Left ventricle myocardium inferior (tissue), 1 donor: ENCODE data around the gene DDR1. TPM values are rescaled to one million over a fixed set of nuclear protein-coding genes. Genes with fewer than 3 reads are reported as not detected.
A peak's percentile ranks its signal among the peaks of the same experiment; 100 is the strongest.
"Not testable (repeated sequence)": the region's sequence is repeated elsewhere in the genome, so short reads cannot be mapped to it uniquely, and the experiment has no call there.

Experiments used
- DNase-seq: peaks from one replicate; pipeline ENCODE4 v3.0.0-alpha.2; 2020
- H3K27ac ChIP-seq: fragments of 200-600 bp; replicated peaks from 2 replicates; pipeline ENCODE4 v1.8.0; 2021
- H3K27me3 ChIP-seq: fragments of 200-600 bp; 2 replicates; pipeline ENCODE4 v1.8.0; 2021; ENCODE audit warnings: low read depth
- H3K36me3 ChIP-seq: fragments of 200-600 bp; 2 replicates; pipeline ENCODE4 v1.8.0; 2021
- H3K4me1 ChIP-seq: fragments of 200-600 bp; 2 replicates; pipeline ENCODE4 v1.8.0; 2021
- H3K4me3 ChIP-seq: fragments of 200-600 bp; 2 replicates; pipeline ENCODE4 v1.8.0; 2021; ENCODE audit warnings: mild to moderate bottlenecking, moderate library complexity
- H3K9me3 ChIP-seq: fragments of 200-600 bp; replicated peaks from 2 replicates; pipeline ENCODE4 v1.8.0; 2021
- intact Hi-C: fragments of 100-400 bp; cut with micrococcal nuclease; formaldehyde crosslinking; loops from one replicate; pipeline ENCODE4 v1.11.0; 2022
- total RNA-seq: library from RNA; stranded (reverse); fragmentation: NEBNext Ultra II Directional; extraction: Animal tissue kit (Norgen Biotek cat#: 25700); gene quantifications from one replicate; pipeline ENCODE4 v1.2.1, GENCODE V29; 2021
- TF ChIP-seq, protein P1 (sequence below): fragments of 200-600 bp; IDR thresholded peaks from 2 replicates; pipeline ENCODE4 v1.8.0; 2021; ENCODE audit warnings: antibody characterized with exemption, mild to moderate bottlenecking, borderline replicate concordance
- donor health status: DM: no; HTN: yes; CAD: no; lungs with severe emphysema.

DDR1 gene
- total RNA-seq, 1 donor from 2014 or later = 28.2 TPM

DNA sequence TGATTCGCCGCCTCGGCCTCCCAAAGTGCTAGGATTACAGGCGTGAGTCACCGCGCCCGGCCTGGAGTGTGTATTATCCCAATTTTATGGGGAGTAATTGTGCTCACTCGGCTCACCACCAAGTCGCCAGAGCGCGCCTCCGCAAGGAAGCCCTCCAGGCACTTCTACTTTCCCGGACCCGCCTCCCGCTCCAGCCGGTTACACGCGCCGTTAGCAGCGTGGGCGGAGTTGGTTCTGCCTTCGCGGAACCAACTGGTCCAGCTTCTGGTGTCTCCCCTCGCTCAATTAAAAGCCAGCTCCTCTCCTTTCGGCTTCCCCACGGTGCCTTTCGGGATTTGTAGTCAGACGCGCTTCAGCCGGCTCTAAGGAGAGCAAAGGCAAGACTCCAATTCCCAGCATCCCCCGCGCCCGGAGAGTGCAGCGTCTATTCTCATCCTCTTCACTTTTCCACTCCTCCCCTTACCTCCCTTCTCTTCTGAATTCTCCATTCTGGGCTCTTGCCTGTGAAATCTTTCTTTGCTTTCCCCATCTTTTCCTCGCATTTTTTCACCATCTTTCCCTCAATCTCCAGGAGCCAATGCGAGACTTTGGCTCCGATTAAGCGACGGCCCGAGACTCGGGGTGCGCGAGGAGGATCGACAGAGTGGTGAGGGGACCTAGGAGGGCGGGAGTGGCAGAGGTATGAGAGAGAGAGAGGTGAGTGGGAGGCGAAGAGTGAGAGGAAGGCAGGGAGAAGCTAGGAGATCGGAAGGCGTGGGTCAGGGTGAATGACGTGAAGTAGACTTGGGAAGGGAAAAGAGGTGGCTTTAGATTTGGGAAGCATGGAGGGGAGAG lies 23.7 kb downstream of the DDR1 start, which contains the start of gene GTF2H4:
Gene GTF2H4 (plus strand): TSS at position 450 of the 834 bp plus-strand sequence.
- Histone ChIP-seq H3K4me3 (peak within 1 kb of the TSS; percentile 92), H3K36me3 (peaks cover 23% of the 10 kb centered on the region), H3K27ac (peak within 1 kb of the TSS; percentile 70), H3K9me3 (no peaks in the 10 kb centered on the region), H3K4me1 (peaks cover 16% of the 10 kb centered on the region), H3K27me3 (no peaks in the 10 kb centered on the region)
- intact Hi-C loops = no loop called here
- DNase-seq = peak; percentile 97
- TF ChIP-seq, protein P1, sequence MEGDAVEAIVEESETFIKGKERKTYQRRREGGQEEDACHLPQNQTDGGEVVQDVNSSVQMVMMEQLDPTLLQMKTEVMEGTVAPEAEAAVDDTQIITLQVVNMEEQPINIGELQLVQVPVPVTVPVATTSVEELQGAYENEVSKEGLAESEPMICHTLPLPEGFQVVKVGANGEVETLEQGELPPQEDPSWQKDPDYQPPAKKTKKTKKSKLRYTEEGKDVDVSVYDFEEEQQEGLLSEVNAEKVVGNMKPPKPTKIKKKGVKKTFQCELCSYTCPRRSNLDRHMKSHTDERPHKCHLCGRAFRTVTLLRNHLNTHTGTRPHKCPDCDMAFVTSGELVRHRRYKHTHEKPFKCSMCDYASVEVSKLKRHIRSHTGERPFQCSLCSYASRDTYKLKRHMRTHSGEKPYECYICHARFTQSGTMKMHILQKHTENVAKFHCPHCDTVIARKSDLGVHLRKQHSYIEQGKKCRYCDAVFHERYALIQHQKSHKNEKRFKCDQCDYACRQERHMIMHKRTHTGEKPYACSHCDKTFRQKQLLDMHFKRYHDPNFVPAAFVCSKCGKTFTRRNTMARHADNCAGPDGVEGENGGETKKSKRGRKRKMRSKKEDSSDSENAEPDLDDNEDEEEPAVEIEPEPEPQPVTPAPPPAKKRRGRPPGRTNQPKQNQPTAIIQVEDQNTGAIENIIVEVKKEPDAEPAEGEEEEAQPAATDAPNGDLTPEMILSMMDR = no peak

DNA sequence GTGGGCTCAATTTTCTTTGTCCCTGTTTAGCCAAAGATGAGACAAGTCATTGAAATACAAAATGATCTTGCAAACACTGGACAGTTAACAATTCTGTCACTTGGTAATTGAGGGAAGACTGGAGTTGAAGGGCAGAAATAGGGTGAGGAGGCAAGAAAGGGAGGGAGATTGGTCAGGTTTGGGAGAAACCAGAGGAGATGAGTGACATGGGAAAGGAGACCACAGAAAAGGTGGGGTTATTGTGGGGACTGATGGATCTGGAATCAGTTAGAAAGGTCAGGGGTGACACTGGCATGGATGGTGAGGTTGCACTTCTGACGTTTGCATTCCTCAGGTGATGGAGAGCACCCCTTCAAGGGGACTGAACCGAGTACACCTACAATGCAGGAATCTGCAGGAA lies 24.4 kb downstream of the DDR1 start:
- Histone ChIP-seq H3K27ac (no peak overlapping the region), H3K9me3 (no peaks in the 10 kb centered on the region), H3K4me3 (peak overlapping the region; percentile 92), H3K36me3 (peaks cover 23% of the 10 kb centered on the region), H3K4me1 (peaks cover 20% of the 10 kb centered on the region), H3K27me3 (no peaks in the 10 kb centered on the region)
- TF ChIP-seq, protein P1 = no peak
- DNase-seq = no peak
- intact Hi-C loops = no loop called here

DNA sequence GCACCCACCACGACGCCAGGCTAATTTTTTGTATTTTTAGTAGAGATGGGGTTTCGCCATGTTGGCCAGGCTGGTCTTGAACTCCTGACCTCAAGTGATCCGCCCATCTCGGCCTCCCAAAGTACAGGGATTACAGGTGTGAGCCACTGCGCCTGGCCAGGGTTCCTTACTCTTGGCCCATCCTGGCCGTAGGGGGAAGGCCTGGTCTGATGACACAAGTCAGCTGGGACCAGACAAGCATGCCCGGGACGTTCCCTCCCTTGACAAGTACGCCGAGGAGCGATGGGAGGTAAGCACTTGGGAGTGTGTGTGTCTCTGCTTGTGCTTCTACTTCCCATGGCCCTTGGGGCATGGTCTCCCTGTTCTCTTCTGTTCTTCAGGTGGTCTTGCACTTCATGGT lies 26.2 kb downstream of the DDR1 start:
- DNase-seq, H3K27ac ChIP-seq, H3K9me3 ChIP-seq, H3K27me3 ChIP-seq, H3K4me3 ChIP-seq, intact Hi-C loops: not testable (repeated sequence)
- H3K36me3 ChIP-seq = peaks cover 23% of the 10 kb centered on the region
- H3K4me1 ChIP-seq = peaks cover 35% of the 10 kb centered on the region

DNA sequence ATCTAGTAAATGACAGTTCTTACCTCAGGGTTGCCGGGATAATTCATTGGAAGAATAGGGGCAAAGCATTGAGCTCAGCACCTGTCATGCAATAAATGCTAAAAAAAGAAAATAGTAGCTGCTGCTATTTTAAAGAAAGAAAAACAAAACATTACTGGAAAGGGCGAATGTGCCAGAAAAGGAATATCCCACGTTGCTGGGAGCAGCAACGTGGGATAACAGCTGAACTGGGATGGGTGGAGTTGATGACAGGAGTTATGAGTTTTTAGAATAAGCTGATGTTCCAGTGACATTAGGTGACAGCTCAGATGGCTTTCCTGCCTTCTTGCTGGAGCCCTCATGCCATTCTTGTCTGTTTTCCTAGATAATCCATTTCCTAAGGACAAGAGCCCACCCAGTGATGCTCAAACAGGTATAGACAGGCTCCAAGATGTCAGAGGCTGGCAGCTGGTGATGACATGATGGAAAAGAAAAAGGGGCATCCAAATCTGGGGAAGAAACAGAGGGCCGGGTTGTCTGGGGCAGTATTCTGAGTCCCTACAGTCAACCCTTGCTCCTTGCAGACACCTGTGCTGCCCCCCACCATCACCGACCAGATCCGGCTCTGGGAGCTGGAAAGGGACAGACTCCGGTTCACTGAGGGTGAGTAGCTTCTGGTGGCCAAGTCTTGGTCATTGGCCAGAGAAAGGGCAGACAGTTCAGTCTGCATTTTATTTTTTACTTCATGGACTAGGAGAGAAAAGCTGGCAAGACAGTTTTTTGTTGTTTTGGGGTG lies 28.6 kb downstream of the DDR1 start:
- Histone ChIP-seq H3K4me3 (no peak overlapping the region), H3K4me1 (peaks cover 40% of the 10 kb centered on the region), H3K36me3 (peaks cover 36% of the 10 kb centered on the region), H3K9me3 (no peaks in the 10 kb centered on the region), H3K27me3 (no peaks in the 10 kb centered on the region), H3K27ac (peak overlapping the region; percentile 95)
- intact Hi-C loops = no loop called here
- no peak for DNase-seq
- TF ChIP-seq, protein P1 = no peak

DNA sequence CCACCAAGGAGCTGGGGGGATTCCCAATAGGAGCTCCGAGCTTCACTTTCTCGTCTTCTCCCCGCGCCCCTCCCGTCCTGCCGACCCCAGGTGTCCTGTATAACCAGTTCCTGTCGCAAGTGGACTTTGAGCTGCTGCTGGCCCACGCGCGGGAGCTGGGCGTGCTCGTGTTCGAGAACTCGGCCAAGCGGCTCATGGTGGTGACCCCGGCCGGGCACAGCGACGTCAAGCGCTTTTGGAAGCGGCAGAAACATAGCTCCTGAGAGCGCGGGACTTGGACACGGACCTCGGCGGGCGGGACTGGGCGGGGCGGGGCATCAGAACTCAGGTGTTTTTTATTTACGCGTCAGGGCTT lies 29.4 kb downstream of the DDR1 start:
- peak overlapping the region; percentile 74 for H3K4me3 ChIP-seq
- peak overlapping the region; percentile 95 for H3K27ac ChIP-seq
- no peaks in the 10 kb centered on the region for H3K27me3 ChIP-seq
- no peaks in the 10 kb centered on the region for H3K9me3 ChIP-seq
- peaks cover 33% of the 10 kb centered on the region for H3K4me1 ChIP-seq
- intact Hi-C loops = no loop called here
- H3K36me3 ChIP-seq = peaks cover 42% of the 10 kb centered on the region
- DNase-seq = no peak
- TF ChIP-seq, protein P1 = no peak
